HG03460 (cell line): Measurements from ENCODE around the gene CABP2.
"Not testable (repeated sequence)": the region's sequence is repeated elsewhere in the genome, so short reads cannot be mapped to it uniquely, and the experiment has no call there.

Experiments
- ATAC-seq: cut with Tn5 transposase; IDR thresholded peaks from one replicate; pipeline ENCODE4 v1.9.1; 2021; ENCODE audit not compliant: unreplicated experiment

The CABP2 gene

GRCh38 chr11:67477344-67478050 is 45.7 kb downstream of the CABP2 start:
- ATAC-seq, result not testable (repeated sequence)

GRCh38 chr11:67476692-67477091 is 46.6 kb downstream of the CABP2 start:
- ATAC-seq, result not testable (repeated sequence)

- ATAC-seq, result no peak
These were observed 50.4 kb downstream of the CABP2 start for GRCh38 chr11:67472882-67473281.

- no peak for ATAC-seq
These were observed 52.8 kb downstream of the CABP2 start for GRCh38 chr11:67470337-67471002.

- no peak for ATAC-seq
These were observed 53.8 kb downstream of the CABP2 start for GRCh38 chr11:67469508-67469811.
